ENCODE results near the gene CBX7. TPM values are rescaled to one million over a fixed set of nuclear protein-coding genes. Genes with fewer than 3 reads are reported as not detected.

Gene CBX7
- total RNA-seq: 10 to 100 TPM; 38.0 to 46.8 (median 39.2) TPM
- 10 to 100 TPM; 12.2 to 52.9 (median 30.5) TPM for polyA plus RNA-seq
- long read RNA-seq, donor 1, full-length matches to known transcripts: 5 of 24 reads
- long read RNA-seq, donor 1, partial matches to known transcripts: 0 of 24 reads
- long read RNA-seq, donor 1, other reads (novel, unspliced or antisense): 19 of 24 reads
- long read RNA-seq, donor 2, full-length matches to known transcripts: 10 of 52 reads
- long read RNA-seq, donor 2, partial matches to known transcripts: 0 of 52 reads
- long read RNA-seq, donor 2, other reads (novel, unspliced or antisense): 42 of 52 reads

DNA sequence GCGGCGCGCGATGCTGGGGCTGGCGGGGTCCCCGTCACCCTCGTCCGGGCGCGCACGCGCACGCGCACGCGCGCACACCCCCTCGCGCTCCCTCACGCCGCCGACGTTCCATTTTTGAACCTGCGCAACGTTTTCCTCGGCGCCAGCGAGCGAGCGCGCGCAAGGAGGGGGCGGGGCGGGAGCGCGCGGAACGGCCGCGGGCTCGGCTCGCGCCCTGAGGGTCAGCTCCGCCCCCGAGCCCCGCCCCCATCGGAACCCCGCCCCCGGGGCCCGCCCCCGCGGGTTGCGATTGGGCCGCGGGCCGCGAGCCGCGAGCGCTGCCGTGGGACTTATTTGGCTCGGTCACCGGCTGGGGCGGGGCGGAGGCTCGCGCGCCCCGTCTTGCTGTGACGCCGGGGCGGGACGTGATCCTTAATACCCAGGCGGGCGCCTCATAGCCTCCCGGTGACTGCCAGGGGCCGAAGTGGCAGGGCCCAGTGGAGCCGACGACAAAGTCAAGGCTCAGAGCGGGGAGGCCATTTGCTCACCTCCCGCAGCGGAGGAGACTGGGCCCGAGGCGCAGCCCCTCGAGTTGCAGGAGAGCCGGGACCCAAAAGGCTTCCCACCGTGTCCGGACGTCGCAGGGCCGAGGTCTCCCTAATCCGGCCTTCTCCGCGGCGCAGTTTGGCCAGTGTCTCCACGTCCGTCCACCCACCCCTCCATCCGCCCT, at the start of gene CBX7:
CBX7 (minus strand) TSS at position 170 of the 709 bp plus-strand sequence. CDS start 236 bp downstream, outside the sequence.
- ATAC-seq (peak; percentile 93 to 95 (median 94)), DNase-seq (peak; percentile 96 to 97)
- Histone ChIP-seq H3K27me3 (ENCODE audit: insufficient read depth in 3 of 3, low read length in 2 of 3) (no peaks in the 10 kb centered on the region), H3K36me3 (ENCODE audit: insufficient read depth in 1 of 2, low read depth in 1 of 2) (peaks cover 0 to 17% of the 10 kb centered on the region in 2 donors), H3K4me3 (peak within 1 kb of the TSS; percentile 94), H3K9me3 (no peaks in the 10 kb centered on the region), H3K27ac (peak within 1 kb of the TSS; percentile 94), H3K4me1 (peaks cover 43% of the 10 kb centered on the region)
- TF ChIP-seq, protein P1, sequence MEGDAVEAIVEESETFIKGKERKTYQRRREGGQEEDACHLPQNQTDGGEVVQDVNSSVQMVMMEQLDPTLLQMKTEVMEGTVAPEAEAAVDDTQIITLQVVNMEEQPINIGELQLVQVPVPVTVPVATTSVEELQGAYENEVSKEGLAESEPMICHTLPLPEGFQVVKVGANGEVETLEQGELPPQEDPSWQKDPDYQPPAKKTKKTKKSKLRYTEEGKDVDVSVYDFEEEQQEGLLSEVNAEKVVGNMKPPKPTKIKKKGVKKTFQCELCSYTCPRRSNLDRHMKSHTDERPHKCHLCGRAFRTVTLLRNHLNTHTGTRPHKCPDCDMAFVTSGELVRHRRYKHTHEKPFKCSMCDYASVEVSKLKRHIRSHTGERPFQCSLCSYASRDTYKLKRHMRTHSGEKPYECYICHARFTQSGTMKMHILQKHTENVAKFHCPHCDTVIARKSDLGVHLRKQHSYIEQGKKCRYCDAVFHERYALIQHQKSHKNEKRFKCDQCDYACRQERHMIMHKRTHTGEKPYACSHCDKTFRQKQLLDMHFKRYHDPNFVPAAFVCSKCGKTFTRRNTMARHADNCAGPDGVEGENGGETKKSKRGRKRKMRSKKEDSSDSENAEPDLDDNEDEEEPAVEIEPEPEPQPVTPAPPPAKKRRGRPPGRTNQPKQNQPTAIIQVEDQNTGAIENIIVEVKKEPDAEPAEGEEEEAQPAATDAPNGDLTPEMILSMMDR (IDR thresholded peaks at IDR 0.05): no peak
- intact Hi-C loops (cut with DNase I): loop anchor here in 1 of 2 donors (5.0 kb wide), 1 partner anchor 165 kb away; the partner anchor contains the start of gene RPL3
- WGBS, 3 donors: 0 to 2% (median 1%) methylated on average over 22 to 98 of the region's 98 CpGs

DNA sequence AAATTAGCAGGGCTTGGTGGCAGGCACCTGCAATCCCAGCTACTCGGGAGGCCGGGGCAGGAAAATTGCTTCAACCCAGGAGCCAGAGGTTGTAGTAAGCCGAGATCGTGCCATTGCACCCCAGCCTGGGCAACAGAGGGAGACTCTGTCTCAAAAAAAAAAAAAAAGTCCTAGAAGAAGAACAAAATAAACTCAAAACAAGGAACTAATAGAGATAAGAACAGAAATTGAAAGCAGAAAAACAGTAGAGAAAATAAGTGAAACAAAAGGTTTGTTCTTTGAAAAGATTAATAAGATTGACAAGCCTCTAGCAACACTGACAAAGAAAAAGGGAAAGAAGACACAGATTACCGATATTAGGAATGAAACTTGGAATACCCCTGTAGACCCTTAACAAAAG, 45.1 kb upstream of the CBX7 start:
- Histone ChIP-seq H3K27ac (no peak overlapping the region), H3K9me3 (no peaks in the 10 kb centered on the region), H3K4me1 (no peaks in the 10 kb centered on the region), H3K4me3 (no peak overlapping the region), H3K36me3 (ENCODE audit: insufficient read depth in 1 of 2, low read depth in 1 of 2) (no peaks in the 10 kb centered on the region), H3K27me3 (ENCODE audit: insufficient read depth in 3 of 3, low read length in 2 of 3) (no peaks in the 10 kb centered on the region)
- intact Hi-C loops (cut with DNase I): no loop called here
- no peak for ATAC-seq
- TF ChIP-seq, protein P1 (IDR thresholded peaks at IDR 0.05): no peak
- WGBS, 3 donors: 83 to 97% (median 95%) methylated on average over 5 of the region's 5 CpGs
- DNase-seq: no peak

DNA sequence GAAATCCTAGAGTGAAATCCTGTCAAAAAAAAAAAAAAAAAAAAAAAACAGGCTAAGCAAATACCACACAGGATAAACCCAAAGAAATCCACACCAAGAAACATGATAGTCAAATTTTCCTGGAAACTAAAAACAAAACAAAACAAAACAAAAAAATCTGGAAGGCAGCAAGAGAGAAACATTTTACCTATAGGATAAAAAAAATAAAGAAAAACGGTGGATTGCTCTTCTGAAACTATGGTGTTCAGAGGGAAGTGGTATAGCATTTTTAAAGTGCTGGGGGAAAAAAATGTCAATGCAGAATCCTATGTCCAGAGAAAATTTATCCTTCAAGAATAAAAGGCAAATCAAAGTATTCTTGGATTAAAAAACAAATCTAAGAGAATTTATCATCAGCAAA, 41.6 kb upstream of the CBX7 start:
- 3 to 88% (median 82%) methylated on average over 1 of the region's 1 CpG for WGBS, 3 donors

DNA sequence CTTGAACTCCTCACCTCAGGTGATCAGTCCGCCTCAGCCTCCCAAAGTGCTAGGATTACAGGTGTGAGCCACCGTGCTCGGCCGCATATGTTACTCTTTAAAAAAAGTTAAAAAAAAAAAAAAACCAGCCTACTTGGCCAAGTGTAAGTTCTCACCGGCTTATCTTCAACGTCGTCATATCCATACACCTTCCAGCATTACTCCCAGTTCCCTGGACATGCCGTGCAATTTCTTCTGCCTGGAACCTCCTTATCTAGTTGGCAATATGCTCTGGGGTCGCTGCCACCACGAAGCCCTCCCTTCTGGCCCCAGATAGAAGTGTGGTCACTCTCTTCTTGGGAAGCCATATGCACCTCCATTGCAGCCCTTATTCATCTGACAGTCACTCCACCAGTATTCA, 36.3 kb upstream of the CBX7 start:
- WGBS, 3 donors: 84 to 91% (median 85%) methylated on average over 10 of the region's 10 CpGs

More for the DNA sequence above, 41.6 kb upstream of the CBX7 start:
- H3K27me3 ChIP-seq (ENCODE audit: insufficient read depth in 3 of 3, low read length in 2 of 3): no peaks in the 10 kb centered on the region
- H3K9me3 ChIP-seq: no peaks in the 10 kb centered on the region
- H3K4me1 ChIP-seq: no peaks in the 10 kb centered on the region
- no peak overlapping the region for H3K27ac ChIP-seq
- ATAC-seq: no peak
- intact Hi-C loops (cut with DNase I): no loop called here
- TF ChIP-seq, protein P1 (IDR thresholded peaks at IDR 0.05): no peak
- DNase-seq: no peak
- H3K4me3 ChIP-seq: no peak overlapping the region
- H3K36me3 ChIP-seq (ENCODE audit: insufficient read depth in 1 of 2, low read depth in 1 of 2): no peaks in the 10 kb centered on the region

More for the DNA sequence above, 36.3 kb upstream of the CBX7 start:
- Histone ChIP-seq H3K9me3 (no peaks in the 10 kb centered on the region), H3K4me1 (peaks cover 9% of the 10 kb centered on the region), H3K27me3 (ENCODE audit: insufficient read depth in 3 of 3, low read length in 2 of 3) (no peaks in the 10 kb centered on the region), H3K4me3 (no peak overlapping the region), H3K36me3 (ENCODE audit: insufficient read depth in 1 of 2, low read depth in 1 of 2) (no peaks in the 10 kb centered on the region), H3K27ac (no peak overlapping the region)
- no peak for DNase-seq
- ATAC-seq: no peak
- intact Hi-C loops (cut with DNase I): loop anchor here in 1 of 2 donors (5.0 kb wide), 1 partner anchor 38 kb away; no protein-coding TSS in a partner anchor
- TF ChIP-seq, protein P1 (IDR thresholded peaks at IDR 0.05): no peak

Data from psoas muscle (tissue), 8 donors.